HCT116 (cell line): ENCODE measurements around the gene PRKN.

ENCODE experiments used
- ATF3 ChIP-seq: IDR thresholded peaks from 2 replicates; pipeline ENCODE4 v1.6.1; 2012
- EZH2 ChIP-seq: fragments of 200-600 bp; sonication (generic); IDR thresholded peaks from 2 replicates; pipeline ENCODE4 v1.6.1; 2017; ENCODE audit warnings: antibody characterized with exemption, mixed run types
- EZH2phosphoT487 ChIP-seq: fragments of 200-600 bp; IDR thresholded peaks from 2 replicates; pipeline ENCODE4 v1.6.1; 2018; ENCODE audit warnings: antibody characterized with exemption, borderline replicate concordance
- POLR2A ChIP-seq: IDR thresholded peaks from 2 replicates; pipeline ENCODE4 v1.7.0; 2011; ENCODE audit warnings: borderline replicate concordance; ENCODE audit not compliant: insufficient read depth, insufficient read length; ENCODE audit errors: extremely low read depth
- POLR2AphosphoS5 ChIP-seq: IDR thresholded peaks from 2 replicates; pipeline ENCODE4 v1.6.1; 2011; ENCODE audit warnings: mild to moderate bottlenecking, low read depth, low read length, moderate library complexity
- RAD21 ChIP-seq: IDR thresholded peaks from 2 replicates; pipeline ENCODE4 v1.6.1; 2012; ENCODE audit warnings: low read depth, mild to moderate bottlenecking
- SIN3A ChIP-seq: IDR thresholded peaks from 2 replicates; pipeline ENCODE4 v1.6.1; 2012; ENCODE audit warnings: low read depth
- SP1 ChIP-seq: IDR thresholded peaks from 2 replicates; pipeline ENCODE4 v1.6.1; 2012; ENCODE audit warnings: low read depth
- TF ChIP-seq, protein P1 (sequence below), 3 experiments: fragments of 200-600 bp in 1 of 3; sonication (generic) in 1 of 3; IDR thresholded peaks in 2 of 3; conservative IDR thresholded peaks in 1 of 3; 2 replicates each; pipeline ENCODE4 v1.5.1; 2012 to 2017; ENCODE audit warnings: low read depth in 2 of 3, low read length in 2 of 3, antibody characterized with exemption in 1 of 3, borderline replicate concordance in 1 of 3, control low read depth in 1 of 3, mild to moderate bottlenecking in 1 of 3, mixed read lengths in 1 of 3, mixed run types in 1 of 3, moderate library complexity in 1 of 3; ENCODE audit not compliant: insufficient read depth in 1 of 3

DNA sequence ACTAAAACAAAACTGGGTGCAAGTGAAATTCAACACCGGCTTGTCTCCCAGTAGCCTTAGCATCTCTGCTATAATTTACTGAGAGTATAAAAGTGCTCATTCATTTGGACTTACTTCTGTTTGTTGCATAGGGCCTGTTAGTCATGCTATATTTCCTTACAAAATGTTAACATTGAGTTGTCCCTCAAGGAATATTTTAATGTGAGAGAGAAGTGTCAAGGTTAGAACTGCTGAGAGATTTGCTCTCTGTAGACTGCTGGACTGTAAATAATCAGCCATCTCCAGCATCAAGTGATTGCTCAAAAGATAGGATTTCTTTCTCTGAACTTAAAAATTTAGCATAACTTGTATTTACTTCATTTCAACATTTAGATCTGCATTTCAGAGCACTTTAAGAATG, 1125.2 kb downstream of the PRKN start:
- TF ChIP-seq EZH2 (no peak), EZH2phosphoT487 (no peak), POLR2A (no peak), RAD21 (no peak), ATF3 (no peak), POLR2AphosphoS5 (no peak), SIN3A (no peak), SP1 (no peak)
- TF ChIP-seq, protein P1, sequence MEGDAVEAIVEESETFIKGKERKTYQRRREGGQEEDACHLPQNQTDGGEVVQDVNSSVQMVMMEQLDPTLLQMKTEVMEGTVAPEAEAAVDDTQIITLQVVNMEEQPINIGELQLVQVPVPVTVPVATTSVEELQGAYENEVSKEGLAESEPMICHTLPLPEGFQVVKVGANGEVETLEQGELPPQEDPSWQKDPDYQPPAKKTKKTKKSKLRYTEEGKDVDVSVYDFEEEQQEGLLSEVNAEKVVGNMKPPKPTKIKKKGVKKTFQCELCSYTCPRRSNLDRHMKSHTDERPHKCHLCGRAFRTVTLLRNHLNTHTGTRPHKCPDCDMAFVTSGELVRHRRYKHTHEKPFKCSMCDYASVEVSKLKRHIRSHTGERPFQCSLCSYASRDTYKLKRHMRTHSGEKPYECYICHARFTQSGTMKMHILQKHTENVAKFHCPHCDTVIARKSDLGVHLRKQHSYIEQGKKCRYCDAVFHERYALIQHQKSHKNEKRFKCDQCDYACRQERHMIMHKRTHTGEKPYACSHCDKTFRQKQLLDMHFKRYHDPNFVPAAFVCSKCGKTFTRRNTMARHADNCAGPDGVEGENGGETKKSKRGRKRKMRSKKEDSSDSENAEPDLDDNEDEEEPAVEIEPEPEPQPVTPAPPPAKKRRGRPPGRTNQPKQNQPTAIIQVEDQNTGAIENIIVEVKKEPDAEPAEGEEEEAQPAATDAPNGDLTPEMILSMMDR (IDR thresholded peaks at IDR 0.05 in 2 of 3, conservative IDR thresholded peaks at IDR 0.05 in 1 of 3; ENCODE audit: borderline replicate concordance in 1 of 3, insufficient read depth in 1 of 3, low read depth in 2 of 3, low read length in 2 of 3): no peak
